HCT116 (cell line): ENCODE data around the gene CD9. TPM values are rescaled to one million over a fixed set of nuclear protein-coding genes. Genes with fewer than 3 reads are reported as not detected.
A peak's percentile ranks its signal among the peaks of the same experiment; 100 is the strongest.

ENCODE experiments used
- ATAC-seq: fragments of 200-7000 bp; cut with Tn5 transposase; 2 replicates; pipeline ENCODE4 v1.9.1; 2020; ENCODE audit warnings: mild to moderate bottlenecking, moderate library complexity
- BruUV-seq: library from RNA; stranded (reverse); fragments of 400-500 nt; replicated peaks from 2 replicates; lab custom pipeline; 2021; lab: Mats Ljungman, UMichigan
- CTCF ChIA-PET: fragments of 300-600 bp; sonication (Branson Sonifier 250); formaldehyde crosslinking; loops from one replicate; lab custom pipeline; 2021; ENCODE audit warnings: antibody characterized with exemption; lab: Charles Lee
- POLR2A ChIA-PET: fragments of 300-600, 350-600 bp; sonication (Branson Sonifier 250); formaldehyde crosslinking; loops from one replicate; lab custom pipeline; 2021; ENCODE audit warnings: antibody characterized with exemption; lab: Charles Lee
- RAD21 ChIA-PET, 2 experiments: fragments of 300-600 bp; sonication (Branson Sonifier 250); formaldehyde crosslinking; loops; one replicate each; lab custom pipeline; 2023; ENCODE audit warnings: low total read pairs in 2 of 2; ENCODE audit not compliant: uncharacterized antibody in 2 of 2, unreplicated experiment in 2 of 2, low non-redundant PET in 1 of 2; lab: Charles Lee
- DNase-seq: peaks from one replicate; pipeline ENCODE4 v3.0.0-alpha.2; 2010; ENCODE audit warnings: low read depth, low spot score
- H2AFZ ChIP-seq: fragments of 200-600 bp; shearing (Covaris generic), sonication (generic); 2 replicates; pipeline ENCODE4 v1.6.1; 2017; ENCODE audit warnings: low read depth, mixed run types, mixed read lengths, antibody characterized with exemption, low read length; ENCODE audit not compliant: poor library complexity, severe bottlenecking
- H3K27ac ChIP-seq: 2 replicates; pipeline ENCODE4 v1.5.1; 2012; ENCODE audit warnings: low read depth, low read length
- H3K27me3 ChIP-seq: fragments of 200-600 bp; sonication (generic); 2 replicates; pipeline ENCODE4 v1.6.1; 2016; ENCODE audit warnings: mixed run types, low read length, mixed read lengths; ENCODE audit not compliant: insufficient read depth
- H3K36me3 ChIP-seq, 2 experiments: fragments of 200-500 bp in 1 of 2; fragments of 200-600 bp in 1 of 2; sonication (Bioruptor generic) in 1 of 2; sonication (generic) in 1 of 2; 2 replicates each; pipeline versions ENCODE4 v1.5.1 to v1.6.1; 2014 to 2016; ENCODE audit warnings: low read length in 2 of 2, inconsistent platforms in 1 of 2, mixed read lengths in 1 of 2, mixed run types in 1 of 2; ENCODE audit not compliant: insufficient read depth in 2 of 2, control insufficient read depth in 1 of 2
- H3K4me1 ChIP-seq, 2 experiments: fragments of 200-600 bp in 1 of 2; sonication (generic) in 1 of 2; 2 replicates each; pipeline versions ENCODE4 v1.5.1 to v1.6.1; 2012 to 2017; ENCODE audit warnings: low read length in 2 of 2, inconsistent platforms in 1 of 2, mild to moderate bottlenecking in 1 of 2, mixed read lengths in 1 of 2, mixed run types in 1 of 2, moderate library complexity in 1 of 2; ENCODE audit not compliant: insufficient read depth in 2 of 2, control insufficient read depth in 1 of 2
- H3K4me2 ChIP-seq: fragments of 200-600 bp; sonication (generic); 2 replicates; pipeline ENCODE4 v1.6.1; 2017; ENCODE audit warnings: mixed run types, low read length, mixed read lengths
- H3K4me3 ChIP-seq, 2 experiments: fragments of 200-600 bp in 1 of 2; sonication (generic) in 1 of 2; replicated peaks in 1 of 2; 2 replicates each; pipeline ENCODE4 v1.5.1; 2011 to 2016; ENCODE audit warnings: low read length in 2 of 2, control low read depth in 1 of 2, low read depth in 1 of 2, mild to moderate bottlenecking in 1 of 2, mixed read lengths in 1 of 2, mixed run types in 1 of 2
- H3K79me2 ChIP-seq: fragments of 200-600 bp; sonication (generic); 2 replicates; pipeline ENCODE4 v1.6.1; 2017; ENCODE audit warnings: mild to moderate bottlenecking, mixed run types, low read length, moderate library complexity, mixed read lengths; ENCODE audit not compliant: insufficient read depth
- H3K9ac ChIP-seq: fragments of 200-600 bp; sonication (generic); 2 replicates; pipeline ENCODE4 v1.6.1; 2016; ENCODE audit warnings: low read length, mixed read lengths
- H3K9me2 ChIP-seq: fragments of 200-600 bp; sonication (generic), shearing (Covaris generic); 2 replicates; pipeline ENCODE4 v1.6.1; 2017; ENCODE audit warnings: mixed run types, mild to moderate bottlenecking, moderate library complexity; ENCODE audit not compliant: insufficient read depth
- H3K9me3 ChIP-seq, 2 experiments: fragments of 200-500 bp in 1 of 2; fragments of 200-600 bp in 1 of 2; sonication (Bioruptor generic) in 1 of 2; sonication (generic) in 1 of 2; 2 replicates each; pipeline ENCODE4 v1.6.1; 2014 to 2017; ENCODE audit warnings: low read length in 2 of 2, mixed read lengths in 2 of 2, inconsistent platforms in 1 of 2, low read depth in 1 of 2, mild to moderate bottlenecking in 1 of 2, mixed run types in 1 of 2, moderate library complexity in 1 of 2; ENCODE audit not compliant: control insufficient read depth in 1 of 2, insufficient read depth in 1 of 2
- H4K20me1 ChIP-seq: fragments of 200-600 bp; sonication (generic), shearing (Covaris generic); 2 replicates; pipeline ENCODE4 v1.6.1; 2017; ENCODE audit warnings: mixed run types, mild to moderate bottlenecking, moderate library complexity; ENCODE audit not compliant: insufficient read depth
- ATF3 ChIP-seq: IDR thresholded peaks from 2 replicates; pipeline ENCODE4 v1.6.1; 2012
- CEBPB ChIP-seq: IDR thresholded peaks from 2 replicates; pipeline ENCODE4 v1.6.1; 2012; ENCODE audit warnings: low read depth
- CTCF ChIP-seq, 3 experiments: fragments of 200-600 bp in 1 of 3; sonication (generic) in 1 of 3; IDR thresholded peaks in 2 of 3; conservative IDR thresholded peaks in 1 of 3; 2 replicates each; pipeline ENCODE4 v1.5.1; 2012 to 2017; ENCODE audit warnings: low read depth in 2 of 3, low read length in 2 of 3, antibody characterized with exemption in 1 of 3, borderline replicate concordance in 1 of 3, control low read depth in 1 of 3, mild to moderate bottlenecking in 1 of 3, mixed read lengths in 1 of 3, mixed run types in 1 of 3, moderate library complexity in 1 of 3; ENCODE audit not compliant: insufficient read depth in 1 of 3
- EGR1 ChIP-seq: IDR thresholded peaks from 2 replicates; pipeline ENCODE4 v1.6.1; 2012; ENCODE audit warnings: low read depth
- EZH2 ChIP-seq: fragments of 200-600 bp; sonication (generic); IDR thresholded peaks from 2 replicates; pipeline ENCODE4 v1.6.1; 2017; ENCODE audit warnings: antibody characterized with exemption, mixed run types
- EZH2phosphoT487 ChIP-seq: fragments of 200-600 bp; IDR thresholded peaks from 2 replicates; pipeline ENCODE4 v1.6.1; 2018; ENCODE audit warnings: antibody characterized with exemption, borderline replicate concordance
- FOSL1 ChIP-seq: IDR thresholded peaks from 2 replicates; pipeline ENCODE4 v1.6.1; 2012; ENCODE audit warnings: low read depth
- JUND ChIP-seq: IDR thresholded peaks from 2 replicates; pipeline ENCODE4 v1.6.1; 2012
- MAX ChIP-seq: IDR thresholded peaks from 2 replicates; pipeline ENCODE4 v1.6.1; 2012
- POLR2A ChIP-seq: IDR thresholded peaks from 2 replicates; pipeline ENCODE4 v1.7.0; 2011; ENCODE audit warnings: borderline replicate concordance; ENCODE audit not compliant: insufficient read depth, insufficient read length; ENCODE audit errors: extremely low read depth
- POLR2AphosphoS5 ChIP-seq: IDR thresholded peaks from 2 replicates; pipeline ENCODE4 v1.6.1; 2011; ENCODE audit warnings: mild to moderate bottlenecking, low read depth, low read length, moderate library complexity
- SIN3A ChIP-seq: IDR thresholded peaks from 2 replicates; pipeline ENCODE4 v1.6.1; 2012; ENCODE audit warnings: low read depth
- SP1 ChIP-seq: IDR thresholded peaks from 2 replicates; pipeline ENCODE4 v1.6.1; 2012; ENCODE audit warnings: low read depth
- SRF ChIP-seq: IDR thresholded peaks from 2 replicates; pipeline ENCODE4 v1.6.1; 2012; ENCODE audit warnings: low read depth
- YY1 ChIP-seq: IDR thresholded peaks from 2 replicates; pipeline ENCODE4 v1.6.1; 2011; ENCODE audit warnings: low read length, low read depth, moderate library complexity, mild to moderate bottlenecking; ENCODE audit not compliant: insufficient replicate concordance; ENCODE audit errors: extremely low read depth
- ZBTB33 ChIP-seq: IDR thresholded peaks from 2 replicates; pipeline ENCODE4 v1.6.1; 2011; ENCODE audit warnings: mild to moderate bottlenecking, low read length, moderate library complexity; ENCODE audit not compliant: insufficient replicate concordance; ENCODE audit errors: extremely low read depth
- ZFX ChIP-seq: fragments of 450-650 bp; IDR thresholded peaks from 2 replicates; pipeline ENCODE4 v1.6.1; 2017
- ZNF274 ChIP-seq: fragments of 200-500 bp; sonication (Bioruptor generic); IDR thresholded peaks from 2 replicates; pipeline ENCODE4 v1.6.1; 2014; ENCODE audit warnings: mild to moderate bottlenecking, low read depth, low read length, inconsistent platforms
- intact Hi-C: fragments of 100-400 bp; cut with micrococcal nuclease; formaldehyde crosslinking; loops from 2 replicates; pipeline ENCODE4 v1.10.0; 2022
- total RNA-seq: library from RNA; stranded (reverse); gene quantifications from one replicate; pipeline ENCODE4 v1.2.1, GENCODE V29; 2021; ENCODE audit not compliant: unreplicated experiment

The CD9 gene
- total RNA-seq, 1 experiment from 2014 or later = 182 TPM

- Histone ChIP-seq H3K4me3 (no peak overlapping the region), H3K27me3 (no peaks in the 10 kb centered on the region), H3K9me3 (0 out of 4 replicates have a peak, but pooled peaks cover 0 to 6% of the 10 kb centered on the region in 2 experiments), H3K4me1 (peaks cover 8 to 13% of the 10 kb centered on the region in 2 experiments; a peak in 2 of 4 replicates), H2AFZ (no peak overlapping the region), H3K36me3 (no peaks in the 10 kb centered on the region), H3K9me2 (no peaks in the 10 kb centered on the region), H3K9ac (no peak overlapping the region), H3K79me2 (no peaks in the 10 kb centered on the region), H4K20me1 (no peaks in the 10 kb centered on the region), H3K4me2 (no peak overlapping the region), H3K27ac (no peak overlapping the region)
- ChIA-PET RAD21 (no interaction called here), POLR2A (no interaction called here), CTCF (no interaction called here)
- no peak for TF ChIP-seq MAX
- ATAC-seq = peak; percentile 44
- BruUV-seq = no TSS peak
- no peak for DNase-seq
- intact Hi-C loops = no loop called here
These were observed 62.0 kb downstream of the CD9 start for GRCh38 chr12:6262211-6262610.

GRCh38 chr12:6262623-6263022 lies 62.4 kb downstream of the CD9 start:
- ChIA-PET RAD21 (no interaction called here), POLR2A (no interaction called here), CTCF (no interaction called here)
- ATAC-seq = no peak
- H3K4me2 ChIP-seq = no peak overlapping the region
- DNase-seq = no peak
- intact Hi-C loops = no loop called here
- no peak overlapping the region for H3K27ac ChIP-seq
- peaks cover 8 to 13% of the 10 kb centered on the region in 2 experiments; a peak in 2 of 4 replicates for H3K4me1 ChIP-seq
- 0 out of 4 replicates have a peak, but pooled peaks cover 0 to 6% of the 10 kb centered on the region in 2 experiments for H3K9me3 ChIP-seq
- BruUV-seq = no TSS peak
- H3K9me2 ChIP-seq = no peaks in the 10 kb centered on the region
- H3K27me3 ChIP-seq = no peaks in the 10 kb centered on the region
- H3K4me3 ChIP-seq = no peak overlapping the region
- no peak overlapping the region for H3K9ac ChIP-seq
- H3K79me2 ChIP-seq = no peaks in the 10 kb centered on the region
- no peaks in the 10 kb centered on the region for H4K20me1 ChIP-seq
- no peaks in the 10 kb centered on the region for H3K36me3 ChIP-seq
- no peak overlapping the region for H2AFZ ChIP-seq
- no peak for TF ChIP-seq FOSL1
- TF ChIP-seq SP1 = no peak
- TF ChIP-seq ATF3 = no peak
- TF ChIP-seq ZBTB33 = no peak
- no peak for TF ChIP-seq SIN3A
- TF ChIP-seq CTCF (IDR thresholded peaks at IDR 0.05 in 2 of 3, conservative IDR thresholded peaks at IDR 0.05 in 1 of 3; ENCODE audit: borderline replicate concordance in 1 of 3, insufficient read depth in 1 of 3, low read depth in 2 of 3, low read length in 2 of 3) = no peak
- no peak for TF ChIP-seq ZFX
- no peak for TF ChIP-seq SRF
- TF ChIP-seq POLR2A = no peak
- no peak for TF ChIP-seq JUND
- no peak for TF ChIP-seq EGR1
- TF ChIP-seq EZH2phosphoT487 = no peak
- no peak for TF ChIP-seq ZNF274
- TF ChIP-seq EZH2 = no peak
- no peak for TF ChIP-seq POLR2AphosphoS5
- no peak for TF ChIP-seq MAX
- TF ChIP-seq YY1 = no peak
- TF ChIP-seq CEBPB = no peak
